K562 (cell line): Measurements from ENCODE around the gene CMAS. TPM values are rescaled to one million over a fixed set of nuclear protein-coding genes. Genes with fewer than 3 reads are reported as not detected.
A peak's percentile ranks its signal among the peaks of the same experiment; 100 is the strongest.

Experiments
- ATAC-seq: fragments of 200-7000 bp; cut with Tn5 transposase; 3 replicates; pipeline ENCODE4 v1.9.1; 2020; ENCODE audit warnings: moderate library complexity
- BruUV-seq: library from RNA; stranded (reverse); fragments of 400-500 nt; replicated peaks from 2 replicates; lab custom pipeline; 2021; lab: Mats Ljungman, UMichigan
- CTCF ChIA-PET: fragments of 300-600 bp; formaldehyde crosslinking; extraction: SDS; loops from one replicate; lab custom pipeline; 2021; ENCODE audit warnings: low intra/inter-chr PET ratio; lab: Yijun Ruan, JAX
- POLR2A ChIA-PET: fragments of 300-600, 350-650 bp; sonication (Branson Sonifier 250); formaldehyde crosslinking; extraction: SDS; loops from one replicate; lab custom pipeline; 2021; ENCODE audit warnings: antibody characterized with exemption, inconsistent platforms; lab: Yijun Ruan, JAX
- DNase-seq, 4 experiments: peaks; one replicate each; pipeline versions ENCODE4 v3.0.0 to v3.0.0-alpha.2; 2011 to 2018; ENCODE audit warnings: low spot score in 3 of 4, mixed read lengths in 3 of 4; ENCODE audit errors: extremely low read depth in 1 of 4
- FAIRE-seq: peaks from 2 replicates; lab custom pipeline; 2011; peaks lifted over from hg19 to GRCh38; lab: Jason Lieb, UNC
- H2AFZ ChIP-seq: 2 replicates; pipeline ENCODE4 v1.6.0; 2011; ENCODE audit warnings: low read depth, low read length, control low read depth, inconsistent platforms
- H3K27ac ChIP-seq: fragments of 200-600 bp; 3 replicates; pipeline ENCODE4 v1.8.0; 2011; ENCODE audit warnings: low read depth, mild to moderate bottlenecking, control low read depth, inconsistent platforms, low read length, moderate library complexity, mixed read lengths; ENCODE audit errors: extremely low read depth
- H3K27me3 ChIP-seq, 2 experiments: fragments of 300-600 bp in 1 of 2; 2 replicates in 1 of 2; 3 replicates in 1 of 2; pipeline versions ENCODE4 v1.6.0 to v1.8.0; 2011; ENCODE audit warnings: inconsistent platforms in 2 of 2, low read length in 2 of 2, mild to moderate bottlenecking in 1 of 2, mixed read lengths in 1 of 2, moderate library complexity in 1 of 2; ENCODE audit not compliant: control insufficient read depth in 2 of 2, insufficient read depth in 2 of 2
- H3K36me3 ChIP-seq: fragments of 300-600 bp; 3 replicates; pipeline ENCODE4 v1.8.0; 2011; ENCODE audit warnings: mild to moderate bottlenecking, low read length, inconsistent platforms; ENCODE audit not compliant: control insufficient read depth, insufficient read depth
- H3K4me1 ChIP-seq, 2 experiments: fragments of 200-600 bp in 1 of 2; replicated peaks in 1 of 2; 2 replicates in 1 of 2; 3 replicates in 1 of 2; pipeline versions ENCODE4 v1.5.1 to v1.8.0; 2011; ENCODE audit warnings: inconsistent platforms in 2 of 2, low read length in 2 of 2, mild to moderate bottlenecking in 1 of 2, mixed read lengths in 1 of 2, moderate library complexity in 1 of 2; ENCODE audit not compliant: control insufficient read depth in 2 of 2, insufficient read depth in 2 of 2
- H3K4me2 ChIP-seq: 2 replicates; pipeline ENCODE4 v1.6.1; 2011; ENCODE audit warnings: low read length, control low read depth, inconsistent platforms, mixed read lengths; ENCODE audit not compliant: insufficient read depth
- H3K4me3 ChIP-seq: fragments of 200-600 bp; sonication (generic), shearing (Covaris generic); 2 replicates; pipeline ENCODE4 v1.5.1; 2016; ENCODE audit warnings: control low read depth, inconsistent platforms
- H3K79me2 ChIP-seq: fragments of 200-600 bp; 3 replicates; pipeline ENCODE4 v1.8.0; 2011; ENCODE audit warnings: low read length, inconsistent platforms; ENCODE audit not compliant: control insufficient read depth, insufficient read depth
- H3K9ac ChIP-seq, 2 experiments: 2 replicates each; pipeline versions ENCODE4 v1.6.0 to v1.6.1; 2011; ENCODE audit warnings: low read depth in 2 of 2, low read length in 2 of 2, control low read depth in 1 of 2, inconsistent platforms in 1 of 2, mild to moderate bottlenecking in 1 of 2, mixed read lengths in 1 of 2; ENCODE audit not compliant: insufficient read depth in 1 of 2
- H3K9me1 ChIP-seq: one replicate; pipeline ENCODE4 v1.6.0; 2011; ENCODE audit warnings: inconsistent platforms, mild to moderate bottlenecking, low read length, moderate library complexity; ENCODE audit not compliant: control insufficient read depth, insufficient read depth
- H3K9me3 ChIP-seq: replicated peaks from 2 replicates; pipeline ENCODE4 v1.5.1; 2011; ENCODE audit warnings: low read depth, low read length, inconsistent platforms; ENCODE audit not compliant: control insufficient read depth, insufficient read depth
- H4K20me1 ChIP-seq: replicated peaks from 2 replicates; pipeline ENCODE4 v1.6.1; 2011; ENCODE audit warnings: low read length, inconsistent platforms, mixed read lengths; ENCODE audit not compliant: control insufficient read depth, insufficient read depth
- ZBTB7A ChIP-seq: IDR thresholded peaks from 2 replicates; pipeline ENCODE4 v1.6.1; 2011; ENCODE audit warnings: low read depth, mild to moderate bottlenecking, low read length, moderate library complexity, borderline replicate concordance; ENCODE audit not compliant: control insufficient read depth
- in situ Hi-C: fragments of 300-500 bp; cut with MboI; formaldehyde crosslinking; loops from 4 replicates; pipeline ENCODE4 v1.15.0; 2018; ENCODE audit warnings: inconsistent platforms, mixed read lengths
- intact Hi-C: fragments of 100-400 bp; cut with micrococcal nuclease; formaldehyde crosslinking; loops from 2 replicates; pipeline ENCODE4 v1.14.2; 2022
- polyA plus RNA-seq, 8 experiments: library from polyadenylated mRNA; depleted of rRNA in 4 of 8; stranded (reverse) in 5 of 8; unstranded in 3 of 8; fragments of >200 nt; fragmentation: Nextera tagmentation in 2 of 8; fragmentation: Illumina TruSeq in 1 of 8; extraction: Ambion mirVana in 2 of 8; extraction: Trizol in 1 of 8; gene quantifications; 2 replicates each; pipeline versions ENCODE4 v1.2.1 to v1.2.3, GENCODE V29; 2011 to 2014; ENCODE audit warnings: inconsistent platforms in 1 of 8, missing spikeins in 1 of 8
- total RNA-seq, 7 experiments: library from RNA; depleted of rRNA in 6 of 7; stranded (reverse); fragments of >200 nt in 6 of 7; fragmentation: Illumina TruSeq in 2 of 7; extraction: Trizol in 2 of 7; gene quantifications; 2 replicates each; pipeline versions ENCODE4 v1.2.1 to v1.2.3, GENCODE V29; 2011 to 2021; ENCODE audit warnings: low replicate concordance in 1 of 7
- TF ChIP-seq, protein P1 (sequence below): IDR thresholded peaks from 2 replicates; pipeline ENCODE4 v1.6.1; 2016; ENCODE audit warnings: missing genetic modification characterization, missing compliant biosample characterization

Gene CMAS
- total and polyA plus RNA-seq, 9 of the 15 experiments (the other 6 are each of a cell fraction or from before 2014, with no cell fraction given) = 29.7 to 108 (median 65.3) TPM

GRCh38 chr12:22032732-22033131 lies 13.3 kb upstream of the CMAS start:
- no TSS peak for BruUV-seq
- DNase-seq (no peak), ATAC-seq (no peak), FAIRE-seq (no peak)
- POLR2A ChIA-PET = no interaction called here
- no peak for TF ChIP-seq ZBTB7A
- TF ChIP-seq, protein P1, sequence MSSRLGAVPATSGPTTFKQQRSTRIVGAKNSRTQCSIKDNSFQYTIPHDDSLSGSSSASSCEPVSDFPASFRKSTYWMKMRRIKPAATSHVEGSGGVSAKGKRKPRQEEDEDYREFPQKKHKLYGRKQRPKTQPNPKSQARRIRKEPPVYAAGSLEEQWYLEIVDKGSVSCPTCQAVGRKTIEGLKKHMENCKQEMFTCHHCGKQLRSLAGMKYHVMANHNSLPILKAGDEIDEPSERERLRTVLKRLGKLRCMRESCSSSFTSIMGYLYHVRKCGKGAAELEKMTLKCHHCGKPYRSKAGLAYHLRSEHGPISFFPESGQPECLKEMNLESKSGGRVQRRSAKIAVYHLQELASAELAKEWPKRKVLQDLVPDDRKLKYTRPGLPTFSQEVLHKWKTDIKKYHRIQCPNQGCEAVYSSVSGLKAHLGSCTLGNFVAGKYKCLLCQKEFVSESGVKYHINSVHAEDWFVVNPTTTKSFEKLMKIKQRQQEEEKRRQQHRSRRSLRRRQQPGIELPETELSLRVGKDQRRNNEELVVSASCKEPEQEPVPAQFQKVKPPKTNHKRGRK (tag) = peak; percentile 81
- H2AFZ ChIP-seq = no peak overlapping the region
- no peaks in the 10 kb centered on the region for H3K9me3 ChIP-seq
- peaks cover 3% of the 10 kb centered on the region in 2 experiments; a peak in 2 of 5 replicates for H3K4me1 ChIP-seq
- no peak overlapping the region for H3K9ac ChIP-seq
- intact Hi-C loops = no loop called here
- H3K36me3 ChIP-seq = no peaks in the 10 kb centered on the region
- H3K4me2 ChIP-seq = no peak overlapping the region
- in situ Hi-C loops = no loop called here
- H3K27me3 ChIP-seq = no peaks in the 10 kb centered on the region
- CTCF ChIA-PET = no interaction called here
- H3K27ac ChIP-seq = no peak overlapping the region
- no peaks in the 10 kb centered on the region for H3K9me1 ChIP-seq
- no peaks in the 10 kb centered on the region for H3K79me2 ChIP-seq
- H3K4me3 ChIP-seq = no peak overlapping the region
- no peaks in the 10 kb centered on the region for H4K20me1 ChIP-seq
